Mesenchymal stem cell (in vitro differentiated cells and primary cell): Measurements from ENCODE around the gene PGLYRP2.
"Not testable (repeated sequence)": the region's sequence is repeated elsewhere in the genome, so short reads cannot be mapped to it uniquely, and the experiment has no call there.

ENCODE experiments used
- DNase-seq: peaks from one replicate; pipeline ENCODE4 v3.0.0-alpha.2; 2013
- H2AFZ ChIP-seq: one replicate; pipeline ENCODE4 v1.6.1; 2013; ENCODE audit warnings: low read depth, mild to moderate bottlenecking, control low read depth, inconsistent platforms, low read length, moderate library complexity
- H2AK5ac ChIP-seq: 2 replicates; pipeline ENCODE4 v1.6.1; 2013; ENCODE audit warnings: low read length, moderate library complexity, mild to moderate bottlenecking, inconsistent platforms; ENCODE audit not compliant: severe bottlenecking
- H2BK120ac ChIP-seq: one replicate; pipeline ENCODE4 v1.6.1; 2013; ENCODE audit warnings: low read depth, mild to moderate bottlenecking, inconsistent platforms, low read length, moderate library complexity
- H2BK12ac ChIP-seq, 2 experiments: one replicate each; pipeline ENCODE4 v1.6.1; 2013; ENCODE audit warnings: inconsistent platforms in 2 of 2, low read length in 2 of 2, mild to moderate bottlenecking in 2 of 2, moderate library complexity in 2 of 2, control low read depth in 1 of 2
- H2BK15ac ChIP-seq: one replicate; pipeline ENCODE4 v1.6.1; 2013; ENCODE audit warnings: mild to moderate bottlenecking, low read depth, inconsistent platforms; ENCODE audit not compliant: poor library complexity, severe bottlenecking
- H2BK5ac ChIP-seq: 2 replicates; pipeline ENCODE4 v1.6.1; 2013; ENCODE audit warnings: low read depth, mild to moderate bottlenecking, low read length, control low read depth, inconsistent platforms; ENCODE audit not compliant: poor library complexity, severe bottlenecking
- H3K14ac ChIP-seq, 2 experiments: one replicate each; pipeline ENCODE4 v1.6.1; 2013; ENCODE audit warnings: inconsistent platforms in 2 of 2, low read length in 2 of 2, control low read depth in 1 of 2, mild to moderate bottlenecking in 1 of 2, moderate library complexity in 1 of 2
- H3K18ac ChIP-seq, 2 experiments: one replicate each; pipeline ENCODE4 v1.6.1; 2013; ENCODE audit warnings: inconsistent platforms in 2 of 2, low read length in 2 of 2, control low read depth in 1 of 2, low read depth in 1 of 2, mild to moderate bottlenecking in 1 of 2
- H3K23ac ChIP-seq, 2 experiments: one replicate each; pipeline ENCODE4 v1.6.1; 2013; ENCODE audit warnings: inconsistent platforms in 2 of 2, low read length in 2 of 2, mild to moderate bottlenecking in 2 of 2, moderate library complexity in 2 of 2, control low read depth in 1 of 2
- H3K27ac ChIP-seq: 2 replicates; pipeline ENCODE4 v1.5.1; 2013; ENCODE audit warnings: mild to moderate bottlenecking, moderate library complexity, low read length, control low read depth, inconsistent platforms; ENCODE audit not compliant: poor library complexity, severe bottlenecking
- H3K27me3 ChIP-seq, 2 experiments: 2 replicates each; pipeline versions ENCODE4 v1.6.1 to v1.7.0; 2013; ENCODE audit warnings: low read length in 2 of 2, mild to moderate bottlenecking in 2 of 2, moderate library complexity in 2 of 2, control low read depth in 1 of 2, inconsistent platforms in 1 of 2; ENCODE audit not compliant: control insufficient read depth in 1 of 2, insufficient read depth in 1 of 2
- H3K36me3 ChIP-seq, 2 experiments: 2 replicates each; pipeline versions ENCODE4 v1.6.1 to v1.7.0; 2013; ENCODE audit warnings: low read length in 2 of 2, control low read depth in 1 of 2, inconsistent platforms in 1 of 2, low read depth in 1 of 2, mild to moderate bottlenecking in 1 of 2; ENCODE audit not compliant: insufficient read depth in 2 of 2, control insufficient read depth in 1 of 2
- H3K4ac ChIP-seq, 2 experiments: one replicate each; pipeline ENCODE4 v1.6.1; 2013; ENCODE audit warnings: inconsistent platforms in 2 of 2, low read length in 2 of 2, mild to moderate bottlenecking in 2 of 2, moderate library complexity in 2 of 2, control low read depth in 1 of 2, low read depth in 1 of 2
- H3K4me1 ChIP-seq: 2 replicates; pipeline ENCODE4 v1.6.1; 2013; ENCODE audit warnings: low read depth, low read length, control low read depth; ENCODE audit not compliant: control insufficient read depth, insufficient read depth
- H3K4me2 ChIP-seq: 2 replicates; pipeline ENCODE4 v1.6.1; 2013; ENCODE audit warnings: low read length, mild to moderate bottlenecking, inconsistent platforms; ENCODE audit not compliant: poor library complexity, severe bottlenecking
- H3K4me3 ChIP-seq, 2 experiments: 2 replicates each; pipeline versions ENCODE4 v1.5.1 to v1.7.0; 2013; ENCODE audit warnings: low read length in 2 of 2, mild to moderate bottlenecking in 2 of 2, control low read depth in 1 of 2, low read depth in 1 of 2; ENCODE audit not compliant: insufficient read depth in 1 of 2
- H3K79me1 ChIP-seq: replicated peaks from 2 replicates; pipeline ENCODE4 v1.6.1; 2013; ENCODE audit warnings: mild to moderate bottlenecking, control low read depth, low read length, inconsistent platforms; ENCODE audit not compliant: poor library complexity, severe bottlenecking
- H3K9ac ChIP-seq: 2 replicates; pipeline ENCODE4 v1.7.0; 2013; ENCODE audit warnings: mild to moderate bottlenecking, low read length, moderate library complexity
- H3K9me3 ChIP-seq: 2 replicates; pipeline ENCODE4 v1.7.0; 2013; ENCODE audit warnings: mild to moderate bottlenecking, low read length; ENCODE audit not compliant: control insufficient read depth
- H4K8ac ChIP-seq: one replicate; pipeline ENCODE4 v1.6.1; 2013; ENCODE audit warnings: inconsistent platforms, mild to moderate bottlenecking, low read length, moderate library complexity
- H4K91ac ChIP-seq: one replicate; pipeline ENCODE4 v1.6.1; 2013; ENCODE audit warnings: mild to moderate bottlenecking, low read length, inconsistent platforms
- WGBS: methylation state at CpG from one replicate; pipeline ENCODE4 v1.1.7; 2013; ENCODE audit warnings: mixed read lengths; 5-methylcytosine and 5-hydroxymethylcytosine counted together

Gene PGLYRP2

GRCh38 chr19:15515227-15515625, 35.9 kb upstream of the PGLYRP2 start:
- H3K23ac ChIP-seq, H3K79me1 ChIP-seq, H3K18ac ChIP-seq, H2BK5ac ChIP-seq, H2BK12ac ChIP-seq, H3K27me3 ChIP-seq, H2AFZ ChIP-seq, H3K14ac ChIP-seq, H3K4me1 ChIP-seq, H4K91ac ChIP-seq, H4K8ac ChIP-seq, H3K4ac ChIP-seq, H3K27ac ChIP-seq, H3K36me3 ChIP-seq, DNase-seq, H3K9ac ChIP-seq, H2BK15ac ChIP-seq, H3K4me3 ChIP-seq, H2AK5ac ChIP-seq, H3K4me2 ChIP-seq, H2BK120ac ChIP-seq: not testable (repeated sequence)
- H3K9me3 ChIP-seq: peaks cover 16% of the 10 kb centered on the region
- 90% methylated on average over 7 of the region's 9 CpGs for WGBS

- H3K14ac ChIP-seq: no peak overlapping the region
- no peak overlapping the region for H2BK12ac ChIP-seq
- peaks cover 0 to 33% of the 10 kb centered on the region in 2 experiments for H3K27me3 ChIP-seq
- no peak overlapping the region for H3K4me3 ChIP-seq
- no peaks in the 10 kb centered on the region for H3K79me1 ChIP-seq
- H2AFZ ChIP-seq: no peak overlapping the region
- no peak overlapping the region for H2AK5ac ChIP-seq
- WGBS: 89% methylated on average over 17 of the region's 19 CpGs
- H3K9ac ChIP-seq: no peak overlapping the region
- H4K8ac ChIP-seq: no peak overlapping the region
- H3K4me2 ChIP-seq: no peak overlapping the region
- no peak overlapping the region for H2BK5ac ChIP-seq
- no peak overlapping the region for H4K91ac ChIP-seq
- H3K27ac ChIP-seq: no peak overlapping the region
- H2BK120ac ChIP-seq: no peak overlapping the region
- no peaks in the 10 kb centered on the region for H3K4me1 ChIP-seq
- no peak overlapping the region for H2BK15ac ChIP-seq
- no peak overlapping the region for H3K18ac ChIP-seq
- peaks cover 10% of the 10 kb centered on the region for H3K9me3 ChIP-seq
- no peak for DNase-seq
- no peak overlapping the region for H3K4ac ChIP-seq
- H3K36me3 ChIP-seq: no peaks in the 10 kb centered on the region
- H3K23ac ChIP-seq: no peak overlapping the region
These were observed 32.5 kb upstream of the PGLYRP2 start for GRCh38 chr19:15511671-15512424.

GRCh38 chr19:15508035-15508710, 28.9 kb upstream of the PGLYRP2 start, which contains the start of gene CYP4F22:
Gene CYP4F22, plus strand, starts transcription at chr19:15508525. Its CDS starts 16,812 bp downstream, at chr19:15525337.
- Histone ChIP-seq H3K27me3 (peaks cover 0 to 37% of the 10 kb centered on the region in 2 experiments), H2BK5ac (peak within 1 kb of the TSS; percentile 14)
- 93% methylated on average over 48 of the region's 52 CpGs for WGBS

More at GRCh38 chr19:15508035-15508710, 28.9 kb upstream of the PGLYRP2 start, which contains the start of gene CYP4F22:
- H3K9me3 ChIP-seq: no peaks in the 10 kb centered on the region
- H3K27ac ChIP-seq: no peak within 1 kb of the TSS
- H3K79me1 ChIP-seq: no peaks in the 10 kb centered on the region
- DNase-seq: no peak
- no peak within 1 kb of the TSS for H4K8ac ChIP-seq
- H3K4me2 ChIP-seq: no peak within 1 kb of the TSS
- H3K9ac ChIP-seq: no peak within 1 kb of the TSS
- H3K14ac ChIP-seq: no peak within 1 kb of the TSS
- no peak within 1 kb of the TSS for H2BK120ac ChIP-seq
- H2BK12ac ChIP-seq: no peak within 1 kb of the TSS
- H3K36me3 ChIP-seq: no peaks in the 10 kb centered on the region
- no peak within 1 kb of the TSS for H3K23ac ChIP-seq
- no peaks in the 10 kb centered on the region for H3K4me1 ChIP-seq
- H4K91ac ChIP-seq: no peak within 1 kb of the TSS
- no peak within 1 kb of the TSS for H2AK5ac ChIP-seq
- no peak within 1 kb of the TSS for H3K4ac ChIP-seq
- no peak within 1 kb of the TSS for H2BK15ac ChIP-seq
- no peak within 1 kb of the TSS for H3K4me3 ChIP-seq
- H3K18ac ChIP-seq: no peak within 1 kb of the TSS
- H2AFZ ChIP-seq: no peak within 1 kb of the TSS
